G401 (cell line): ENCODE measurements around the gene TNFRSF19. TPM values are rescaled to one million over a fixed set of nuclear protein-coding genes. Genes with fewer than 3 reads are reported as not detected.

ENCODE experiments used
- DNase-seq: peaks from one replicate; pipeline ENCODE4 v3.0.0-alpha.2; 2015; ENCODE audit warnings: low spot score
- in situ Hi-C: cut with HindIII; loops from 2 replicates; pipeline ENCODE4 v1.10.0; 2016; ENCODE audit warnings: low sequenced_read_pairs, mixed read lengths
- total RNA-seq: library from RNA; depleted of rRNA; stranded (reverse); fragments of >200 nt; shearing (Covaris generic); gene quantifications from 2 replicates; pipeline ENCODE4 v1.2.3, GENCODE V29; 2014

Gene TNFRSF19
- total RNA-seq, 1 experiment from 2014 or later, result not detected

GRCh38 chr13:23697772-23698313 is 127.6 kb downstream of the TNFRSF19 start:
- DNase-seq, result no peak
- in situ Hi-C loops, result no loop called here

- no peak for DNase-seq
- in situ Hi-C loops, result no loop called here
Observed at GRCh38 chr13:23699271-23699670, 129.1 kb downstream of the TNFRSF19 start.

GRCh38 chr13:23701186-23701585 is 131.0 kb downstream of the TNFRSF19 start:
- in situ Hi-C loops, result no loop called here
- DNase-seq, result no peak

- in situ Hi-C loops, result no loop called here
- no peak for DNase-seq
Observed at GRCh38 chr13:23701636-23702035, 131.4 kb downstream of the TNFRSF19 start.

GRCh38 chr13:23703246-23703860 is 133.1 kb downstream of the TNFRSF19 start:
- in situ Hi-C loops, result no loop called here
- DNase-seq, result no peak

- in situ Hi-C loops, result no loop called here
- no peak for DNase-seq
Observed at GRCh38 chr13:23705583-23705982, 135.4 kb downstream of the TNFRSF19 start.

GRCh38 chr13:23707674-23708073 is 137.5 kb downstream of the TNFRSF19 start:
- no peak for DNase-seq

GRCh38 chr13:23709536-23709935 is 139.3 kb downstream of the TNFRSF19 start:
- DNase-seq, result no peak
- in situ Hi-C loops, result no loop called here

More at GRCh38 chr13:23707674-23708073, 137.5 kb downstream of the TNFRSF19 start:
- in situ Hi-C loops, result no loop called here

- in situ Hi-C loops, result no loop called here
Observed at GRCh38 chr13:23710366-23710765, 140.2 kb downstream of the TNFRSF19 start.

GRCh38 chr13:23711355-23711754 is 141.1 kb downstream of the TNFRSF19 start:
- no peak for DNase-seq
- in situ Hi-C loops, result no loop called here

More at GRCh38 chr13:23710366-23710765, 140.2 kb downstream of the TNFRSF19 start:
- no peak for DNase-seq

- in situ Hi-C loops, result no loop called here
Observed at GRCh38 chr13:23714672-23715071, 144.5 kb downstream of the TNFRSF19 start.

GRCh38 chr13:23715092-23715761 is 145.0 kb downstream of the TNFRSF19 start:
- no peak for DNase-seq
- in situ Hi-C loops, result no loop called here

More at GRCh38 chr13:23714672-23715071, 144.5 kb downstream of the TNFRSF19 start:
- DNase-seq, result no peak

GRCh38 chr13:23715762-23716235 is 145.6 kb downstream of the TNFRSF19 start:
- no peak for DNase-seq

GRCh38 chr13:23716401-23716800 is 146.2 kb downstream of the TNFRSF19 start:
- in situ Hi-C loops, result no loop called here
- no peak for DNase-seq

More at GRCh38 chr13:23715762-23716235, 145.6 kb downstream of the TNFRSF19 start:
- in situ Hi-C loops, result no loop called here

GRCh38 chr13:23718996-23719395 is 148.8 kb downstream of the TNFRSF19 start:
- in situ Hi-C loops, result no loop called here
- no peak for DNase-seq

- no peak for DNase-seq
- in situ Hi-C loops, result no loop called here
Observed at GRCh38 chr13:23722726-23723453, 152.7 kb downstream of the TNFRSF19 start.

GRCh38 chr13:23723471-23723870 is 153.3 kb downstream of the TNFRSF19 start:
- DNase-seq, result no peak
- in situ Hi-C loops, result no loop called here

- in situ Hi-C loops, result no loop called here
- DNase-seq, result peak; percentile 39
Observed at GRCh38 chr13:23724196-23724970, 154.2 kb downstream of the TNFRSF19 start.
